ENCODE measurements around the gene SLC10A2. TPM values are rescaled to one million over a fixed set of nuclear protein-coding genes. Genes with fewer than 3 reads are reported as not detected.

The SLC10A2 gene
- total RNA-seq, 2 donors from 2014 or later, result 0.20 to 0.74 TPM

- H3K27ac ChIP-seq, result no peak overlapping the region
These were observed 53.6 kb downstream of the SLC10A2 start for GRCh38 chr13:103012646-103013045.

DNA sequence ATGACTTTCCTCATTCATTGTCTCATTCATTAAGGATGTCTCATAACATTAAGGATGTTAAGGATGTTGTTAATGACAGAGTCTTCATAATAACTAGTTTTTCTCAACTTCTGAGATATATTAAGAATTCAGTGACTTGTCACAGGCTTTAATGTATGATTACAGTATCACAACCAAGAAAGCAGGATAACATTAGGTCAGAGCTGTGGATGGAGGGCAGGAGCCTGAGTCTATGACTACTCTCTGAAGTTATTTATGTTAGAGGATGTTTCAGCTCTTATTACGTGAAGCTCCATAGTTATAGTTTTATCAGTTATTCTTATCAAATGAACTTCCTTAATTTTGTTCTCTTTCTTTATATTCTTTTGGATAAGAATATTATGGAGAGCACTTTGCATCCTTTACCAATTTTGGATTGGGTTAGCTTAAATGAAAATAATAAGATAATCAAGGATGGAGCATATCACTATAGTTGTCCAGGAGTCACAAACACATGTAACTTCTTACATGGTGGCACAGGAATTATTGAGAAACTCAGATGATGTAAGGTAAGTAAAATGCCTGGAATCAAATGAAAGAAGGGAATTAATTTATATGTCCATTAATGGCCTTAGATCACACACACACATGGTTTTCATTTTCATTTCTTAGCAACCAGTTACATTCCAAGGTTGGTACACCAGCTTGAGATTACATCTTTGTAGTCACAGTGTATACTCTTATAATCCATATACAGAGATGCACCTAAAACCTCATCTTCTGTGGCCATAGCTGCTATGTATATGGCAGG is 57.0 kb downstream of the SLC10A2 start:
- Histone ChIP-seq H3K36me3 (no peaks in the 10 kb centered on the region), H3K4me1 (no peaks in the 10 kb centered on the region), H3K4me3 (no peak overlapping the region), H3K27me3 (no peaks in the 10 kb centered on the region), H3K9me3 (no peaks in the 10 kb centered on the region), H3K27ac (no peak overlapping the region), H3K9ac (ENCODE audit: low read depth in 2 of 2, low read length in 2 of 2) (no peak overlapping the region)
- DNase-seq, result no peak
- intact Hi-C loops (cut with DNase I), result no loop called here
- TF ChIP-seq CTCF (IDR thresholded peaks at IDR 0.05), result no peak

More at GRCh38 chr13:103012646-103013045, 53.6 kb downstream of the SLC10A2 start:
- DNase-seq, result no peak
- Histone ChIP-seq H3K27me3 (no peaks in the 10 kb centered on the region), H3K4me3 (no peak overlapping the region), H3K4me1 (no peaks in the 10 kb centered on the region), H3K9ac (ENCODE audit: low read depth in 2 of 2, low read length in 2 of 2) (no peak overlapping the region), H3K9me3 (no peaks in the 10 kb centered on the region), H3K36me3 (no peaks in the 10 kb centered on the region)
- intact Hi-C loops (cut with DNase I), result no loop called here
- TF ChIP-seq CTCF (IDR thresholded peaks at IDR 0.05), result no peak

DNA sequence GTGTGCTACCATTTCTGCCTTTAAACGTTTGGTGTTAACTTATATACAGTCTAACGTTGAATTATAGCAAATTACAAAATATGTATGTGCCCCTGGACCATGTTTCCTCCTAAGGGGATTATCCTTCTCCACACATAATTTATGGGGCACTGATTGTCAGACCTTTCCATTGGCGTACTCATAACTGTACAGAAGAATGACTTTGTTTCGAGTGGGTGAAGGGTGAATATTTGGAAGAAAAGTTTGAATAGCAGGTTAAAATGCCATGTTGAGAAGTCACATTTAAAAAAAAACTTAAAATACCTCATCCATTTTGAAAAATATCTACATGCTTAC is 58.8 kb downstream of the SLC10A2 start:
- Histone ChIP-seq H3K9me3 (no peaks in the 10 kb centered on the region), H3K27me3 (no peaks in the 10 kb centered on the region), H3K4me3 (no peak overlapping the region), H3K27ac (no peak overlapping the region), H3K9ac (ENCODE audit: low read depth in 2 of 2, low read length in 2 of 2) (no peak overlapping the region), H3K4me1 (no peaks in the 10 kb centered on the region), H3K36me3 (no peaks in the 10 kb centered on the region)
- DNase-seq, result no peak
- intact Hi-C loops (cut with DNase I), result no loop called here
- no peak for TF ChIP-seq CTCF (IDR thresholded peaks at IDR 0.05)

GRCh38 chr13:103006641-103007426 is 59.4 kb downstream of the SLC10A2 start:
- H3K36me3 ChIP-seq, result no peaks in the 10 kb centered on the region
- H3K4me1 ChIP-seq, result no peaks in the 10 kb centered on the region
- no peak overlapping the region for H3K9ac ChIP-seq (ENCODE audit: low read depth in 2 of 2, low read length in 2 of 2)
- TF ChIP-seq CTCF (IDR thresholded peaks at IDR 0.05), result no peak
- no peaks in the 10 kb centered on the region for H3K9me3 ChIP-seq
- H3K4me3 ChIP-seq, result no peak overlapping the region
- intact Hi-C loops (cut with DNase I), result no loop called here
- DNase-seq, result no peak
- H3K27ac ChIP-seq, result no peak overlapping the region
- no peaks in the 10 kb centered on the region for H3K27me3 ChIP-seq

GRCh38 chr13:103004661-103005345 is 61.4 kb downstream of the SLC10A2 start:
- DNase-seq, result no peak
- H3K9me3 ChIP-seq, result no peaks in the 10 kb centered on the region

More at GRCh38 chr13:103004661-103005345, 61.4 kb downstream of the SLC10A2 start:
- TF ChIP-seq CTCF (IDR thresholded peaks at IDR 0.05), result no peak
- no peaks in the 10 kb centered on the region for H3K4me1 ChIP-seq
- H3K4me3 ChIP-seq, result no peak overlapping the region
- H3K27ac ChIP-seq, result no peak overlapping the region
- H3K36me3 ChIP-seq, result no peaks in the 10 kb centered on the region
- H3K9ac ChIP-seq (ENCODE audit: low read depth in 2 of 2, low read length in 2 of 2), result no peak overlapping the region
- intact Hi-C loops (cut with DNase I), result no loop called here
- no peaks in the 10 kb centered on the region for H3K27me3 ChIP-seq
